ENCODE data around the gene KRTAP10-7.

GRCh38 chr21:44552136-44552535 lies 48.3 kb upstream of the KRTAP10-7 start:
- TF ChIP-seq CTCF (conservative IDR thresholded peaks at IDR 0.05) = no peak
- TF ChIP-seq ZFX (IDR thresholded peaks at IDR 0.05) = no peak
